Gastroesophageal sphincter (tissue), 3 donors: ENCODE results near the gene MYRIP.

ENCODE experiments used
- EP300 ChIP-seq: sonication (generic); formaldehyde crosslinking; IDR thresholded peaks from one replicate; pipeline ENCODE4 v1.6.1; 2017; ENCODE audit warnings: antibody characterized with exemption, mild to moderate bottlenecking
- TF ChIP-seq, protein P1 (sequence below), 4 experiments: fragments of 200-600 bp in 2 of 4; fragments of 450-650 bp in 2 of 4; sonication (generic) in 1 of 4; IDR thresholded peaks; one replicate each; pipeline ENCODE4 v1.5.1; 2017 to 2019; ENCODE audit warnings: antibody characterized with exemption in 4 of 4, mild to moderate bottlenecking in 2 of 4, moderate library complexity in 2 of 4

DNA sequence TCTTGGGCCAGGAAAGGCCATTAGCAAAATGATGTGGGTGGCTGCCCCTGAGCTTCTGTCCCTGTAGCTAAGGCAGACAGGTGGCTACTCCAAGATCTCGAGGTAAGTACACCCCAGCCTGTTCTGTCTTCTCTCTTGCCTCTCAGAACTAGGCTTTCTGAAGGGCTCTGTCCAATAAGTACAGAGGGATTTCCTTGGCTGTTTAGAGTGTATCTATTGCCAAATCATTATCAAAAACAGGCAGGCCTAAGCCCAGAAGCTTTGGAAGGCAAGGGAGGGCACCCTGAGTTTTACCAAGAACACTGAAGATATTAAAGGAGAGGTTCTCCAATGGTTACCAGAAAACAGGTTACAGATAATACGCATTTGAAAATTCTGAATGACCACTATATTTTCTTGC, 156.6 kb downstream of the MYRIP start:
- TF ChIP-seq, protein P1, sequence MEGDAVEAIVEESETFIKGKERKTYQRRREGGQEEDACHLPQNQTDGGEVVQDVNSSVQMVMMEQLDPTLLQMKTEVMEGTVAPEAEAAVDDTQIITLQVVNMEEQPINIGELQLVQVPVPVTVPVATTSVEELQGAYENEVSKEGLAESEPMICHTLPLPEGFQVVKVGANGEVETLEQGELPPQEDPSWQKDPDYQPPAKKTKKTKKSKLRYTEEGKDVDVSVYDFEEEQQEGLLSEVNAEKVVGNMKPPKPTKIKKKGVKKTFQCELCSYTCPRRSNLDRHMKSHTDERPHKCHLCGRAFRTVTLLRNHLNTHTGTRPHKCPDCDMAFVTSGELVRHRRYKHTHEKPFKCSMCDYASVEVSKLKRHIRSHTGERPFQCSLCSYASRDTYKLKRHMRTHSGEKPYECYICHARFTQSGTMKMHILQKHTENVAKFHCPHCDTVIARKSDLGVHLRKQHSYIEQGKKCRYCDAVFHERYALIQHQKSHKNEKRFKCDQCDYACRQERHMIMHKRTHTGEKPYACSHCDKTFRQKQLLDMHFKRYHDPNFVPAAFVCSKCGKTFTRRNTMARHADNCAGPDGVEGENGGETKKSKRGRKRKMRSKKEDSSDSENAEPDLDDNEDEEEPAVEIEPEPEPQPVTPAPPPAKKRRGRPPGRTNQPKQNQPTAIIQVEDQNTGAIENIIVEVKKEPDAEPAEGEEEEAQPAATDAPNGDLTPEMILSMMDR (IDR thresholded peaks at IDR 0.05) = no peak
- TF ChIP-seq EP300 = no peak
